ENCODE measurements around the gene LTN1.
A peak's percentile ranks its signal among the peaks of the same experiment; 100 is the strongest.

The LTN1 gene

GRCh38 chr21:28992526-28993292, at the start of gene LTN1:
TSS of gene LTN1 (minus strand) at chr21:28992877. CDS start at chr21:28992805, 72 bp downstream.
- TF ChIP-seq CTCF (conservative IDR thresholded peaks at IDR 0.05; ENCODE audit: low read length): no peak
- peak; percentile 99 for DNase-seq (ENCODE audit: low read depth)
- H3K4me3 ChIP-seq (ENCODE audit: low read length): peak within 1 kb of the TSS; percentile 96

GRCh38 chr21:29034678-29035077, 42.0 kb upstream of the LTN1 start:
- DNase-seq (ENCODE audit: low read depth): no peak
- H3K4me3 ChIP-seq (ENCODE audit: low read length): no peak overlapping the region
- TF ChIP-seq CTCF (conservative IDR thresholded peaks at IDR 0.05; ENCODE audit: low read length): no peak

GRCh38 chr21:29033871-29034270, 41.2 kb upstream of the LTN1 start:
- TF ChIP-seq CTCF (conservative IDR thresholded peaks at IDR 0.05; ENCODE audit: low read length): no peak

GRCh38 chr21:29033301-29033700, 40.6 kb upstream of the LTN1 start:
- DNase-seq (ENCODE audit: low read depth): no peak
- no peak for TF ChIP-seq CTCF (conservative IDR thresholded peaks at IDR 0.05; ENCODE audit: low read length)
- no peak overlapping the region for H3K4me3 ChIP-seq (ENCODE audit: low read length)

More at GRCh38 chr21:29033871-29034270, 41.2 kb upstream of the LTN1 start:
- no peak for DNase-seq (ENCODE audit: low read depth)
- no peak overlapping the region for H3K4me3 ChIP-seq (ENCODE audit: low read length)

GRCh38 chr21:29030909-29031308, 38.2 kb upstream of the LTN1 start:
- TF ChIP-seq CTCF (conservative IDR thresholded peaks at IDR 0.05; ENCODE audit: low read length): no peak
- no peak for DNase-seq (ENCODE audit: low read depth)
- no peak overlapping the region for H3K4me3 ChIP-seq (ENCODE audit: low read length)

GRCh38 chr21:29029524-29029923, 36.8 kb upstream of the LTN1 start:
- DNase-seq (ENCODE audit: low read depth): no peak
- no peak for TF ChIP-seq CTCF (conservative IDR thresholded peaks at IDR 0.05; ENCODE audit: low read length)
- H3K4me3 ChIP-seq (ENCODE audit: low read length): no peak overlapping the region

GRCh38 chr21:29025328-29025713, 32.6 kb upstream of the LTN1 start:
- DNase-seq (ENCODE audit: low read depth): peak; percentile 12
- peak overlapping the region; percentile 98 for H3K4me3 ChIP-seq (ENCODE audit: low read length)
- no peak for TF ChIP-seq CTCF (conservative IDR thresholded peaks at IDR 0.05; ENCODE audit: low read length)
